ENCODE results near the gene RCOR1. TPM values are rescaled to one million over a fixed set of nuclear protein-coding genes. Genes with fewer than 3 reads are reported as not detected.

RCOR1 gene
- total and polyA plus RNA-seq, 7 experiments from 2014 or later = 0.63 to 34.4 (median 19.6) TPM

DNA sequence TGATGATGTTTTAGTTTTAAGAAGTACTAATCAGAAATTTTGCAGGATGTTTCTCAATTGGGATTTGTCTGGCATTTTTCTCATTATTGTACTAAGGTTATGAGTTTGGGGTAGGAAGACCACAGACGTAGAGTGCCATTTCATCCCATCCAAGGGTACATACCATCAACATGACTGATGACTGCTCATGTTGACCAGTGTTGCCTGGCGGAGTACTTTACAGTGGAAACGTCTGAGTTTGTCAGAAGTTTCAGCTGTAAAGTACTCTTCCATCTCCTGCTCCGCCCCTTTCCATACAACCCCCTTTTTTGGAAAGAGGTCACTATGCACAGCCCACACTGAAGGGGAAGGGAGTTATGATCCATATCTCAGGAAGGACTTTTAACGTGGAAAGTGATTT lies 74.2 kb downstream of the RCOR1 start:
- DNase-seq (no peak), ATAC-seq (no peak)
- ChIA-PET CTCF (interaction anchor here (0.6 kb wide), 1 partner anchor 21 kb away, joined by 5 read pairs; no protein-coding TSS in a partner anchor), POLR2A (no interaction called here)
- Mint-ChIP-seq H3K4me1 (peaks cover 0 to 54% (median 33%) of the 10 kb centered on the region in 7 donors), H3K4me3 (no peak overlapping the region), H3K27me3 (no peaks in the 10 kb centered on the region), H3K36me3 (peaks cover 0 to 19% (median 3%) of the 10 kb centered on the region in 5 donors), H3K9me3 (peaks cover 0 to 2% (median 0%) of the 10 kb centered on the region in 11 donors), H3K27ac (no peak overlapping the region)
- intact Hi-C loops (cut with micrococcal nuclease) = no loop called here
- H3K27ac ChIP-seq (ENCODE audit: low read depth, low read length) = no peak overlapping the region
- H3K9me3 ChIP-seq (ENCODE audit: control insufficient read depth in 2 of 3, low read length in 3 of 3) = no peaks in the 10 kb centered on the region
- no peak overlapping the region for H3K4me3 ChIP-seq (ENCODE audit: low read length)
- H3K36me3 ChIP-seq (ENCODE audit: control insufficient read depth in 2 of 3, insufficient read depth in 3 of 3, low read length in 3 of 3) = no peaks in the 10 kb centered on the region
- H3K27me3 ChIP-seq (ENCODE audit: control insufficient read depth in 2 of 2, insufficient read depth in 2 of 2, low read length in 2 of 2) = no peaks in the 10 kb centered on the region
- H3K4me1 ChIP-seq (ENCODE audit: control insufficient read depth in 2 of 2, insufficient read depth in 2 of 2, low read length in 2 of 2) = no peaks in the 10 kb centered on the region

DNA sequence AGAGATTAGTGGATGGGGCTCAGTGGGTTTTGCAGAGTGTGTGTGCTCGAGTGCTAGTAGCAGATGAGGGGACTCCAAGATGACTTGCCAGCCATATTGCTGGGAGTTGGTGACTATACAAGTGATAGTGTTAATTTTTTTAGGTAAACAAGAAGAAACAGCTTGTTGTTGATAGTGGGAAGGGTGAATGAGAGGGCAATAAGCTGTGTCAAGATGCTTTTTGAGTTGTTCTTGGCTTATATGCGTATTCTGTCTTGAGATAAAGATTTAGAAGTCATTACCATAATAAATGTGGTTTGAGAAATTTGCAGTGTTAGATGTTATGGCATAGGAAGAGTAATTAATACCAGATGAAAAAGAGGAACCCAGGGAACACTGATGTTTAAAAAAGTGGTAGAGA lies 75.3 kb downstream of the RCOR1 start:
- POLR2A ChIA-PET = no interaction called here
- intact Hi-C loops (cut with micrococcal nuclease) = no loop called here
- no peak for DNase-seq
- ATAC-seq = no peak
- Mint-ChIP-seq H3K27ac (peak overlapping the region in 2 of 9 donors; percentile 26 to 55), H3K4me3 (peak overlapping the region in 1 of 10 donors; percentile 60), H3K9me3 (peaks cover 0 to 6% (median 0%) of the 10 kb centered on the region in 11 donors), H3K36me3 (peaks cover 0 to 24% (median 11%) of the 10 kb centered on the region in 5 donors), H3K4me1 (peaks cover 0 to 48% (median 27%) of the 10 kb centered on the region in 7 donors), H3K27me3 (no peaks in the 10 kb centered on the region)
- no peaks in the 10 kb centered on the region for H3K27me3 ChIP-seq (ENCODE audit: control insufficient read depth in 2 of 2, insufficient read depth in 2 of 2, low read length in 2 of 2)
- CTCF ChIA-PET = no interaction called here
- H3K36me3 ChIP-seq (ENCODE audit: control insufficient read depth in 2 of 3, insufficient read depth in 3 of 3, low read length in 3 of 3) = no peaks in the 10 kb centered on the region
- no peak overlapping the region for H3K4me3 ChIP-seq (ENCODE audit: low read length)
- no peak overlapping the region for H3K27ac ChIP-seq (ENCODE audit: low read depth, low read length)
- no peaks in the 10 kb centered on the region for H3K9me3 ChIP-seq (ENCODE audit: control insufficient read depth in 2 of 3, low read length in 3 of 3)
- no peaks in the 10 kb centered on the region for H3K4me1 ChIP-seq (ENCODE audit: control insufficient read depth in 2 of 2, insufficient read depth in 2 of 2, low read length in 2 of 2)

DNA sequence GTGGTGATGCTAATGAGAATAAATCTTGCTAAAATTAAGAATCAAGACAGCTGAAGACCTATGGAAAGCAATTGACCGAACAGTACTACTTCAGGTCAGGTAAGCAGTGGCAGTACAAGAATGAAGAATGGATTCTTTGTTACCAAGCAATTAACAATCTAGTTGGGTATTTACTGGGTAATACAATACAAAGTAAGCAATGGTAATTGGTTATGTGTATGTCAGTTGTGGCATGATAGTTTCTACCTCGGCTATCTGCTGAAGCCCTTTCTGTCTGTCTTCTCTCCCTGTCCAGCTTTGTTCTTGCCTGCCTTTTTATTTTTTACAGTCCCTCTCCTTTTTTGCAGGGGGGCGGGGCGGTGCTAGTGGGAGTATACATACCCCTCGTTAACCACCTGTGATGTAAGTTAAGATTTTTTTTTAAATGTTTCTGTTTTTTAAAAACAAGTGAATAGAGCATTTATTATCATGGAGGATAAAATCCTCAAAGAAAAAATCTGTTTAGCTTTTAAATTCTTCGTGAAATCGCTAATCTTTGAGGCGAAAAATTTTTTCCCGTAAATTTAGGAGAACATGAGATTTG lies 75.9 kb downstream of the RCOR1 start:
- Mint-ChIP-seq H3K27ac (no peak overlapping the region), H3K27me3 (no peaks in the 10 kb centered on the region), H3K4me3 (no peak overlapping the region), H3K9me3 (peaks cover 0 to 7% (median 0%) of the 10 kb centered on the region in 11 donors), H3K36me3 (peaks cover 0 to 26% (median 14%) of the 10 kb centered on the region in 5 donors), H3K4me1 (peaks cover 0 to 42% (median 21%) of the 10 kb centered on the region in 7 donors)
- DNase-seq (no peak), ATAC-seq (no peak)
- Histone ChIP-seq H3K4me1 (ENCODE audit: control insufficient read depth in 2 of 2, insufficient read depth in 2 of 2, low read length in 2 of 2) (no peaks in the 10 kb centered on the region), H3K4me3 (ENCODE audit: low read length) (no peak overlapping the region), H3K27me3 (ENCODE audit: control insufficient read depth in 2 of 2, insufficient read depth in 2 of 2, low read length in 2 of 2) (no peaks in the 10 kb centered on the region), H3K9me3 (ENCODE audit: control insufficient read depth in 2 of 3, low read length in 3 of 3) (no peaks in the 10 kb centered on the region), H3K27ac (ENCODE audit: low read depth, low read length) (no peak overlapping the region), H3K36me3 (ENCODE audit: control insufficient read depth in 2 of 3, insufficient read depth in 3 of 3, low read length in 3 of 3) (no peaks in the 10 kb centered on the region)
- ChIA-PET CTCF (no interaction called here), POLR2A (no interaction called here)
- intact Hi-C loops (cut with micrococcal nuclease) = no loop called here

DNA sequence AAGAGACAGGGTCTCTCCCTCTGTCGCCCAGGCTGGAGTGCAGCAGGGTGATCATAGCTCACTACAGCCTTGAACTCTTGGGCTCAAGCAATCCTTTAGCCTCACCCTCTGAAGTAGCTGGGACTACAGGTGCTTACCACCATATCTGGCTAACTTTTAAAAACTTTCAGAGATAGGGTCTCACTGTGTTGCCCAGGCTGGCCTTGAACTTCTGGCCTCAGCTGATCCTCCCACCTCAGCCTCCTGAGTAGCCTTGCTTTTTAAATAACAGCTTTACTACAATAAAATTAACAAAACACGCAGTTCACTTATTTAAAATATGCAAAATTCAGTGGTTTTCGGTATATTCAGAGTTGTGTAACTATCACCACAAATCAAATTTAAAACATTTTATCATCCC lies 79.0 kb downstream of the RCOR1 start:
- H3K36me3 Mint-ChIP-seq = peaks cover 0 to 31% (median 19%) of the 10 kb centered on the region in 5 donors
- ATAC-seq (no peak), DNase-seq (no peak)
- H3K9me3 Mint-ChIP-seq = peaks cover 0 to 7% (median 0%) of the 10 kb centered on the region in 11 donors
- H3K27ac Mint-ChIP-seq = no peak overlapping the region
- Histone ChIP-seq H3K4me1 (ENCODE audit: control insufficient read depth in 2 of 2, insufficient read depth in 2 of 2, low read length in 2 of 2) (no peaks in the 10 kb centered on the region), H3K4me3 (ENCODE audit: low read length) (no peak overlapping the region), H3K36me3 (ENCODE audit: control insufficient read depth in 2 of 3, insufficient read depth in 3 of 3, low read length in 3 of 3) (no peaks in the 10 kb centered on the region), H3K27me3 (ENCODE audit: control insufficient read depth in 2 of 2, insufficient read depth in 2 of 2, low read length in 2 of 2) (no peaks in the 10 kb centered on the region), H3K27ac (ENCODE audit: low read depth, low read length) (no peak overlapping the region), H3K9me3 (ENCODE audit: control insufficient read depth in 2 of 3, low read length in 3 of 3) (no peaks in the 10 kb centered on the region)
- CTCF ChIA-PET = no interaction called here
- peaks cover 8 to 34% (median 23%) of the 10 kb centered on the region in 7 donors for H3K4me1 Mint-ChIP-seq
- POLR2A ChIA-PET = no interaction called here
- no peak overlapping the region for H3K4me3 Mint-ChIP-seq
- intact Hi-C loops (cut with micrococcal nuclease) = no loop called here
- H3K27me3 Mint-ChIP-seq = no peaks in the 10 kb centered on the region

DNA sequence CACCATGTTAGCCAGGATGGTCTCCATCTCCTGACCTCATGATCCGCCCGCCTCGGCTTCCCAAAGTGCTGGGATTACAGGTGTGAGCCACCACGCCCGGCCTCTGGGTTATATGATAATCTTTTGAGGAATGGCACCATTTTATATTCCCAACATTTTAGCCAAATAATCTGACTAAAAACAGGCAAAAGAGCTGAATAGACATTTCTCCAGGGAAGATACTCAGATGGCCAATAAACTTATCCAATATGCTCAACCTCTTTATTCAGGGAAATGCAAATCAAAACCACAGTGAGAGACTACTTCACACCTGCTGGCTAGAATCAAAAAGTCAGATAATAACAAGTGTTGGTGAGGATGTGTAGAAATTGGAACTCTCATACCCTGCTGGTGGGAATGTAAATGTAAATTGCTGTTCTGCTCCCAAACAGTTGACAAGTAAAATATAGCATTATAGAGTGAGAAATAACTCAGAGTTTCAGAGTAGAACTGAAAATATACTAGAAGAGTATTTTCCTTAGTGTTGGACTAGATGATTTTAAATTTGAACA lies 80.0 kb downstream of the RCOR1 start:
- DNase-seq = no peak
- no peaks in the 10 kb centered on the region for H3K36me3 ChIP-seq (ENCODE audit: control insufficient read depth in 2 of 3, insufficient read depth in 3 of 3, low read length in 3 of 3)
- CTCF ChIA-PET = interaction anchor here (0.7 kb wide), 1 partner anchor 255 kb away, joined by 4 read pairs; no protein-coding TSS in a partner anchor

DNA sequence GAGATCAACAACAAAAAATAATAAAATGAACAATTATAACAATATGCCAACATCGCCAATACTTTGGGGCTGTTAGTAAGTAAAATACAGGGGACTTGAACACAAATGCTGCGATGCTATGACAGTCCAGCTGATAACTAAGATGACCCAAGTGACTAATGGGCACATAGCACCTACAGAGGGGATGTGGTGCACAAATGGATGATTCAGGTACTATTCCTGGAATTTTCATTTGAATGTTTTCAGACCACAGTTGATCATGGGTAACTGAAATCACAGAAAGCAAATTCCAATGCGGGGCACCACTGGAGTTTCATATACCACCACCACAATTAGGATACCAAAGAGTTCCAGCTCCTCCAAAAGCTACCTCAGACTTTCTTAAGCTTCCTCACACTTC lies 82.9 kb downstream of the RCOR1 start:
- H3K27me3 Mint-ChIP-seq = no peaks in the 10 kb centered on the region

More for the DNA sequence above, 80.0 kb downstream of the RCOR1 start:
- H3K4me3 Mint-ChIP-seq = no peak overlapping the region
- Histone ChIP-seq H3K9me3 (ENCODE audit: control insufficient read depth in 2 of 3, low read length in 3 of 3) (no peaks in the 10 kb centered on the region), H3K4me1 (ENCODE audit: control insufficient read depth in 2 of 2, insufficient read depth in 2 of 2, low read length in 2 of 2) (no peaks in the 10 kb centered on the region), H3K4me3 (ENCODE audit: low read length) (no peak overlapping the region), H3K27ac (ENCODE audit: low read depth, low read length) (no peak overlapping the region), H3K27me3 (ENCODE audit: control insufficient read depth in 2 of 2, insufficient read depth in 2 of 2, low read length in 2 of 2) (no peaks in the 10 kb centered on the region)
- H3K27ac Mint-ChIP-seq = no peak overlapping the region
- peaks cover 0 to 7% (median 0%) of the 10 kb centered on the region in 11 donors for H3K9me3 Mint-ChIP-seq
- peaks cover 0 to 31% (median 19%) of the 10 kb centered on the region in 5 donors for H3K36me3 Mint-ChIP-seq
- intact Hi-C loops (cut with micrococcal nuclease) = no loop called here
- no peak for ATAC-seq
- peaks cover 4 to 33% (median 16%) of the 10 kb centered on the region in 7 donors for H3K4me1 Mint-ChIP-seq
- POLR2A ChIA-PET = no interaction called here
- no peaks in the 10 kb centered on the region for H3K27me3 Mint-ChIP-seq

More for the DNA sequence above, 82.9 kb downstream of the RCOR1 start:
- ChIA-PET CTCF (no interaction called here), POLR2A (interaction anchor here (0.6 kb wide), 1 partner anchor 15 kb away, joined by 3 read pairs; no protein-coding TSS in a partner anchor)
- Mint-ChIP-seq H3K9me3 (peaks cover 0 to 7% (median 0%) of the 10 kb centered on the region in 11 donors), H3K36me3 (peaks cover 0 to 23% (median 19%) of the 10 kb centered on the region in 5 donors), H3K4me1 (peaks cover 5 to 21% (median 9%) of the 10 kb centered on the region in 7 donors), H3K27ac (peak overlapping the region in 1 of 9 donors; percentile 52), H3K4me3 (no peak overlapping the region)
- Histone ChIP-seq H3K27ac (ENCODE audit: low read depth, low read length) (no peak overlapping the region), H3K36me3 (ENCODE audit: control insufficient read depth in 2 of 3, insufficient read depth in 3 of 3, low read length in 3 of 3) (no peaks in the 10 kb centered on the region), H3K4me3 (ENCODE audit: low read length) (no peak overlapping the region), H3K9me3 (ENCODE audit: control insufficient read depth in 2 of 3, low read length in 3 of 3) (no peaks in the 10 kb centered on the region), H3K4me1 (ENCODE audit: control insufficient read depth in 2 of 2, insufficient read depth in 2 of 2, low read length in 2 of 2) (no peaks in the 10 kb centered on the region), H3K27me3 (ENCODE audit: control insufficient read depth in 2 of 2, insufficient read depth in 2 of 2, low read length in 2 of 2) (no peaks in the 10 kb centered on the region)
- no peak for DNase-seq
- intact Hi-C loops (cut with micrococcal nuclease) = no loop called here
- no peak for ATAC-seq

Data from naive thymus-derived CD4-positive, alpha-beta T cell (primary cell).